ENCODE results near the gene DACH1.

Gene DACH1

GRCh38 chr13:71685072-71685471 lies 181.9 kb downstream of the DACH1 start:
- DNase-seq = no peak

- no peak for DNase-seq
Measured at GRCh38 chr13:71681901-71682613, 184.9 kb downstream of the DACH1 start.

GRCh38 chr13:71677124-71677523 lies 189.9 kb downstream of the DACH1 start:
- no peak for DNase-seq

- no peak for DNase-seq
Measured at GRCh38 chr13:71672512-71672911, 194.5 kb downstream of the DACH1 start.

GRCh38 chr13:71663431-71663830 lies 203.6 kb downstream of the DACH1 start:
- no peak for DNase-seq

- DNase-seq = no peak
Measured at GRCh38 chr13:71661921-71662320, 205.1 kb downstream of the DACH1 start.

- DNase-seq = no peak
Measured at GRCh38 chr13:71659404-71659803, 207.6 kb downstream of the DACH1 start.

GRCh38 chr13:71645467-71645866 lies 221.5 kb downstream of the DACH1 start:
- DNase-seq = no peak

- DNase-seq = no peak
Measured at GRCh38 chr13:71644579-71644978, 222.4 kb downstream of the DACH1 start.

- DNase-seq = no peak
Measured at GRCh38 chr13:71643448-71643860, 223.6 kb downstream of the DACH1 start.

GRCh38 chr13:71638751-71639150 lies 228.3 kb downstream of the DACH1 start:
- DNase-seq = no peak

- DNase-seq = no peak
Measured at GRCh38 chr13:71634602-71635443, 232.2 kb downstream of the DACH1 start.

- no peak for DNase-seq
Measured at GRCh38 chr13:71634182-71634581, 232.8 kb downstream of the DACH1 start.

- no peak for DNase-seq
Measured at GRCh38 chr13:71632721-71633120, 234.3 kb downstream of the DACH1 start.

- DNase-seq = no peak
Measured at GRCh38 chr13:71632206-71632605, 234.8 kb downstream of the DACH1 start.

- no peak for DNase-seq
Measured at GRCh38 chr13:71629167-71629566, 237.8 kb downstream of the DACH1 start.

- DNase-seq = no peak
Measured at GRCh38 chr13:71626421-71627117, 240.4 kb downstream of the DACH1 start.

GRCh38 chr13:71625694-71626093 lies 241.3 kb downstream of the DACH1 start:
- no peak for DNase-seq

GRCh38 chr13:71624653-71625600 lies 242.1 kb downstream of the DACH1 start:
- DNase-seq = no peak

- no peak for DNase-seq
Measured at GRCh38 chr13:71621174-71622124, 245.6 kb downstream of the DACH1 start.

GRCh38 chr13:71619096-71619495 lies 247.9 kb downstream of the DACH1 start:
- DNase-seq = no peak
